C4-2B (cell line): Measurements from ENCODE around the gene MAGI2.

Source experiments
- CTCF ChIP-seq: fragments of 450-650 bp; conservative IDR thresholded peaks from 2 replicates; pipeline ENCODE4 v1.5.1; 2017; ENCODE audit warnings: mild to moderate bottlenecking
- ZFX ChIP-seq: fragments of 450-650 bp; IDR thresholded peaks from 2 replicates; pipeline ENCODE4 v1.6.1; 2017

- TF ChIP-seq CTCF: no peak
- no peak for TF ChIP-seq ZFX
Observed at GRCh38 chr7:78168865-78169264, 1284.6 kb downstream of the MAGI2 start.
